Sigmoid colon (tissue), 7 donors: Measurements from ENCODE around the gene MIB2. TPM values are rescaled to one million over a fixed set of nuclear protein-coding genes. Genes with fewer than 3 reads are reported as not detected.

Source experiments
- DNase-seq: peaks from one replicate; pipeline ENCODE4 v3.0.0-alpha.2; 2019
- H3K27ac ChIP-seq, 4 donors: fragments of 200-600 bp; sonication (generic); one replicate each; pipeline ENCODE4 v1.5.1; 2016 to 2019; ENCODE audit warnings: mild to moderate bottlenecking in 1 of 4
- H3K27me3 ChIP-seq, 3 donors: fragments of 200-600 bp; sonication (generic); one replicate each; pipeline ENCODE4 v1.5.1; 2019; ENCODE audit warnings: mild to moderate bottlenecking in 1 of 3
- H3K36me3 ChIP-seq, 4 donors: fragments of 200-600 bp; sonication (generic); one replicate each; pipeline ENCODE4 v1.5.1; 2016 to 2019
- H3K4me1 ChIP-seq, 4 donors: fragments of 200-600 bp; sonication (generic); one replicate each; pipeline ENCODE4 v1.5.1; 2017 to 2019
- H3K4me3 ChIP-seq, 4 donors: fragments of 200-600 bp; sonication (generic); one replicate each; pipeline ENCODE4 v1.5.1; 2017 to 2019; ENCODE audit warnings: mild to moderate bottlenecking in 2 of 4, moderate library complexity in 1 of 4
- H3K9me3 ChIP-seq, 4 donors: fragments of 200-600 bp in 3 of 4; sonication (generic) in 3 of 4; one replicate each; pipeline versions ENCODE4 v1.5.1 to v1.6.1; 2013 to 2019
- CTCF ChIP-seq, 4 experiments: fragments of 450-650 bp in 3 of 4; fragments of 200-600 bp in 1 of 4; IDR thresholded peaks; one replicate each; pipeline ENCODE4 v1.5.1; 2016 to 2019; ENCODE audit warnings: antibody characterized with exemption in 4 of 4, mild to moderate bottlenecking in 3 of 4, moderate library complexity in 2 of 4
- EP300 ChIP-seq, 4 donors: sonication (generic); formaldehyde crosslinking; IDR thresholded peaks; one replicate each; pipeline ENCODE4 v1.6.1; 2017; ENCODE audit warnings: antibody characterized with exemption in 4 of 4
- POLR2A ChIP-seq, 2 donors: fragments of 450-650 bp; IDR thresholded peaks; one replicate each; pipeline ENCODE4 v1.6.1; 2016; ENCODE audit warnings: antibody characterized with exemption in 2 of 2, mild to moderate bottlenecking in 2 of 2, moderate library complexity in 2 of 2
- POLR2AphosphoS5 ChIP-seq, 4 donors: sonication (generic); formaldehyde crosslinking; IDR thresholded peaks; one replicate each; pipeline ENCODE4 v1.6.1; 2017; ENCODE audit warnings: antibody characterized with exemption in 4 of 4
- WGBS, 2 donors: extraction: QIAGEN DNeasy Blood & Tissue Kit; methylation state at CpG; one replicate each; pipeline ENCODE4 v1.1.7; 2013; 5-methylcytosine and 5-hydroxymethylcytosine counted together
- intact Hi-C: fragments of 100-400 bp; cut with DNase I; formaldehyde crosslinking; loops from one replicate; pipeline ENCODE4 v1.15.1; 2023
- polyA plus RNA-seq, 3 donors: library from polyadenylated mRNA; stranded (reverse); fragments of 200-250 nt; gene quantifications; one replicate each; pipeline ENCODE4 v1.2.3, GENCODE V29; 2013
- total RNA-seq, 4 donors: library from RNA; depleted of rRNA; stranded (reverse); fragments of >200 nt; gene quantifications; one replicate each; pipeline ENCODE4 v1.1.0, GENCODE V29; 2016
- donor health status: healthy with polysubstance abuse.
- donor health status: Bipolar disorder and iron deficiency.
- donor health status: healthy.

Gene MIB2
- total and polyA plus RNA-seq, 7 donors: 24.6 to 95.3 (median 37.1) TPM

GRCh38 chr1:1573843-1574720 is 41.2 kb upstream of the MIB2 start:
- Histone ChIP-seq H3K27ac (peak overlapping the region; percentile 97 to 100 (median 99)), H3K4me1 (peaks cover 0 to 48% (median 44%) of the 10 kb centered on the region in 4 donors), H3K27me3 (no peaks in the 10 kb centered on the region), H3K36me3 (no peaks in the 10 kb centered on the region), H3K9me3 (no peaks in the 10 kb centered on the region), H3K4me3 (peak overlapping the region; percentile 95 to 100 (median 98))
- intact Hi-C loops: loop anchor here (2.0 kb wide), 1 partner anchor 41 kb away; the partner anchor contains the start of gene MIB2
- peak; percentile 75 for DNase-seq
- TF ChIP-seq CTCF (IDR thresholded peaks at IDR 0.05) (peak in 1 of 4 experiments; percentile 5), POLR2A (IDR thresholded peaks at IDR 0.05) (no peak), POLR2AphosphoS5 (IDR thresholded peaks at IDR 0.05) (peak in 2 of 4 donors; percentile 16 to 18), EP300 (IDR thresholded peaks at IDR 0.05) (no peak)
- 0 to 1% methylated on average over 96 of the region's 96 CpGs for WGBS, 2 donors

GRCh38 chr1:1574721-1575537 is 40.4 kb upstream of the MIB2 start, which contains the start of gene SSU72:
SSU72 (minus strand) TSS chr1:1574863; CDS start chr1:1574557, 306 bp downstream.
- H3K9me3 ChIP-seq: no peaks in the 10 kb centered on the region
- WGBS, 2 donors: 0% methylated on average over 87 of the region's 87 CpGs
- DNase-seq: peak; percentile 97
- peaks cover 0 to 44% (median 37%) of the 10 kb centered on the region in 4 donors for H3K4me1 ChIP-seq
- H3K4me3 ChIP-seq: peak within 1 kb of the TSS; percentile 95 to 100 (median 98)
- peak within 1 kb of the TSS; percentile 97 to 100 (median 99) for H3K27ac ChIP-seq
- peak in 2 of 4 donors; percentile 17 to 18 for TF ChIP-seq EP300 (IDR thresholded peaks at IDR 0.05)
- TF ChIP-seq POLR2A (IDR thresholded peaks at IDR 0.05): peak; percentile 93
- TF ChIP-seq CTCF (IDR thresholded peaks at IDR 0.05): no peak
- peak; percentile 98 to 99 (median 98) for TF ChIP-seq POLR2AphosphoS5 (IDR thresholded peaks at IDR 0.05)
- no peaks in the 10 kb centered on the region for H3K36me3 ChIP-seq
- H3K27me3 ChIP-seq: no peaks in the 10 kb centered on the region
- intact Hi-C loops: loop anchor here (2.0 kb wide), 1 partner anchor 40 kb away; the partner anchor contains the start of gene MIB2

- H3K27me3 ChIP-seq: peaks cover 0 to 4% (median 3%) of the 10 kb centered on the region in 3 donors
- H3K36me3 ChIP-seq: no peaks in the 10 kb centered on the region
- DNase-seq: no peak
- no peak overlapping the region for H3K27ac ChIP-seq
- 14 to 49% methylated on average over 10 of the region's 10 CpGs for WGBS, 2 donors
- H3K9me3 ChIP-seq: no peaks in the 10 kb centered on the region
- H3K4me3 ChIP-seq: no peak overlapping the region
- peaks cover 0 to 22% (median 19%) of the 10 kb centered on the region in 4 donors for H3K4me1 ChIP-seq
- intact Hi-C loops: no loop called here
- TF ChIP-seq EP300 (IDR thresholded peaks at IDR 0.05) (no peak), POLR2A (IDR thresholded peaks at IDR 0.05) (no peak), POLR2AphosphoS5 (IDR thresholded peaks at IDR 0.05) (no peak), CTCF (IDR thresholded peaks at IDR 0.05) (no peak)
Measured at GRCh38 chr1:1577367-1578011, 37.8 kb upstream of the MIB2 start.

DNA sequence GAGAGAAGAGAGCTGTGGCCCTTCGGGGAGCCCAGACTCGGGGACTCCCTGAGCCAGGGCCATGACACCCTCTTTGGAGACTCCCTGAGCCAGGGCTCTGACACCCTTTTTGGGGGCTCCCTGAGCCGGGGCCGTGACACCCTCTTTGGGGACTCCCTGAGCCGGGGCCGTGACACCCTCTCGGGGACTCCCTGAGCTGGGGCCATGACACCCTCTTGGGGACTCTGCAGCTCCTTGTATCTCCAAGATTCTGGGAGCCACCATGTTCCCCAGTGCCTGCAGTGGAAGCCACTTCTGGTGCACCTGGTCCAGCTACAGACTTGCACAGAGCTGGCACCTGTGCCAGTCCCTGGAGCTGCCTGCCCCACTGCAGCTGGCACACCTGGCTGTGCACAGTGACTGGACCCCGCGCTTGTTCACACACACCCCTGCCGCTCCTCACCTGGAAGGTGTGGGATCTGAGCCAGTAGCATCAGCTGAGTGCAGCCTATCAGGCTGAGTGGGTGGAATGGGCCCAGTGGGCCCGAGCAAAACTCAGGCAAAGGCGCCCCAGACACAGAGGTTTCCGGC is 36.8 kb upstream of the MIB2 start:
- no peaks in the 10 kb centered on the region for H3K9me3 ChIP-seq
- intact Hi-C loops: no loop called here
- peaks cover 0 to 4% (median 3%) of the 10 kb centered on the region in 3 donors for H3K27me3 ChIP-seq
- H3K4me1 ChIP-seq: peaks cover 0 to 12% (median 10%) of the 10 kb centered on the region in 4 donors
- H3K36me3 ChIP-seq: no peaks in the 10 kb centered on the region
- H3K4me3 ChIP-seq: no peak overlapping the region
- DNase-seq: no peak
- no peak for TF ChIP-seq POLR2AphosphoS5 (IDR thresholded peaks at IDR 0.05)
- no peak for TF ChIP-seq POLR2A (IDR thresholded peaks at IDR 0.05)
- TF ChIP-seq EP300 (IDR thresholded peaks at IDR 0.05): no peak
- 88 to 90% methylated on average over 13 of the region's 13 CpGs for WGBS, 2 donors
- no peak overlapping the region for H3K27ac ChIP-seq
